GM21447 (cell line): Measurements from ENCODE around the gene TCHP.
A peak's percentile ranks its signal among the peaks of the same experiment; 100 is the strongest.
"Not testable (repeated sequence)": the region's sequence is repeated elsewhere in the genome, so short reads cannot be mapped to it uniquely, and the experiment has no call there.

ENCODE experiments used
- ATAC-seq: cut with Tn5 transposase; IDR thresholded peaks from one replicate; pipeline ENCODE4 v1.9.1; 2021; ENCODE audit not compliant: unreplicated experiment

Gene TCHP

DNA sequence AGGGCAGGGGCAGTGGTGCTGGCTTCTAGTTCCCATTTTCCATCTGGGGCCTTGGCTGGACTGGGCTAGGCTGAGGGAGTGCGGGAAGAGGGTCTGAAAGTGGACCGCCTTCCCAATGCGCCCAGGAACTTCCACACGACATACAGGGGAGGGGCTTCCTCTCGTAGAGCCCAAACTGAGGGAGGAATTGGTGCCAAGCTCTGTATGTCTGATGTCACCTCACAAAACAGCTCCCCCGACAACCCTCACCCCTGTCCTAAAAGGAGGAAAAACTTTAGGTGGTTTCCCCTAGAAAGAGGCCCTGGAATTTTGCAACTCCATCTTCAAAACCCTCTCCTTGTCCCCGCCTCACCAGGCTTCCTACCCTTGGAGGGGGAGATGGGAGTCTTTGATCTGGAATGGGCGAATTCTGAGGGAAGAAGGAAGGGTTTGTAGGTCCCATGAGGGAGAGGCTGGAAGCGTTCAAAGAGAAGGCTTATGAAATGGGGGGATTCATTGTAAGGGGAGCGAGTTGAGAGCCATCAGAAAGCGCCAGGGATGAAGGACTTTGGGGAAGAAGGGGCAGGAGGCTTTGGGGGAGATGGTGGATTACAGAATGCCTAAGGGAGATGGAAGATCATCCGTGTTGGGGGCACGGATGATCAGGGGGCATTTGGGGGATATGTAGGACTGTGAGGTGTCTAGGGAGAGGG is 20.6 kb upstream of the TCHP start:
- no peak for ATAC-seq

DNA sequence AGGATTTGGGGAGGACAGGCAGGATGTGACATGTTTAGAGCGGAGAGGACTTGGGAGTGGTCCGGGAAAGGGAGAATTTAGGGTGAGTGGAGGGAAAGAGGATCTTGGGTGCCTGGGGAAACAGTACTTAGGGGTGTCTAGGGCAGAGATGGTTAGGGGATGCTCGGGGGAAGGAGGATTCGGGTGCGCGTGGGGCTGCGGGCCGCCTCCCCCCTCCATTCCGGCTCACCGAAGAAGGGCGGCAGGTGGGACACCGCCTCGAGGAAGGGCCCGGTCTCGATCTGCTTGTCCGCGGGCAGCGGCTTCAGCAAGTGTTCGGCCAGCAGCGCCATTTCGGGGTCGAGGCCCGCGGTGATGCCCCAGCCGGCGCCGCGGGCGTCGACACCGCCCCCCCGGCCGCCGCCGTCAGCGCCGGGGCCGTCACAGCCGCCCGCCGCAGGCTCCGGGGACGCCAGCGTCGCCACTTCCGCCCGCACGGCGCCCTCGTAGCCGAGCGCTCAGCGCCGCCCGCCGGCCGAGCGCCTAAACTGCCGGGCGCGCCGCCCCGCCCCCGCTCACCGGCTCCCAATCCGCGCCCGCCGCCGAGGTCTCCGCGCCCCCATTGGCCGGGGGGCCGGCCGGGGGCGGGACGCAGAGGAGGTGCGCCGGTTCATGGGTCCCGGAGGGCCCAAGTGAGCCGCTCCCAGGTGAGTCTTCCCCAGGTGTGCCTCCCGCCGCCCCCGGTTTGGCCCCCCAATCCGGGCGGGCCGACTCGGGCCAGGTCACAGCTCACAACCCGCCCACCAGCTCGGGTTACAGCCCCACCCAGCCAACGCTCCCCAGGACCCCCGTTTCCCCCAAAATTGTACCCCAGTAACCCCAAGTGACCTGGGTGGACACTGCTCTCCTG is 19.8 kb upstream of the TCHP start, which contains the start of gene GLTP:
TSS of gene GLTP (minus strand) at position 499 of the 889 bp plus-strand sequence. CDS start at position 332, 167 bp downstream.
- ATAC-seq: peak; percentile 84

DNA sequence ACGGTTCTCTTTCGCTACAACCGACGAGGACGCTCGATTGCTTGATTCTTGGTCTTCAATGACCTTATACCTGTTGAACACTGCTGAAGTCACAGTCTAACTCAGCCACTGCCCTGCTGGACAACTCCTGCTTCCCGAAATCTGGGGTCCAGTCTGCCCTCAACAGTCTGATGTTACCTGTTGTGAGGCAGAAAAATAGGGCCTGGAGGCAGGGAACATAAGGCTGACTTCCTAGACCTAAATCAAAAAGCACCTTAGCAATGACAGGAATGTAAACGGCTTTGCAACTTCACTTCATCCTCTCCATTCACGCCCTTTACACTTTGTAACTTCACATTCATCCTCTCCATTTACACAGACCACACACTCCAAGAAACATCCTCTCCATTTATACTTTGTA is 19.1 kb upstream of the TCHP start:
- ATAC-seq: no peak

DNA sequence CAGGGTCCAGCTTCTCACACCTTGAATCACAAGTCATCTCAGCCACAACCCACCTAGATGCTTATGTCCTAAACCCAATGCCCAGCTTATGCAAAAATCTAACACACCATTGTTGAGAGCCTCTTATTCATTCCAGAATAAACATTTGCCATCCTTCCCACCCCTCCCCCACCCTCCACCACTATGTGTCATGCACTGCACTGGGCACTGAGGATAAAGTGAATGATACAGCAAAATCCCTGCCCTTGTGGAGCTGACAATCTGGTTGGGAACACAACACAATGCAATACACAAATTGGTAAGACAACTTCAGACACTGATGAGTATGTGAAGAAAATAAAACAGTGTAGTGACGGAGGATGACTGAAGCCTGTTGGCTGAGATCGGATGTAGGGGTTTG is 18.3 kb upstream of the TCHP start:
- ATAC-seq: no peak

DNA sequence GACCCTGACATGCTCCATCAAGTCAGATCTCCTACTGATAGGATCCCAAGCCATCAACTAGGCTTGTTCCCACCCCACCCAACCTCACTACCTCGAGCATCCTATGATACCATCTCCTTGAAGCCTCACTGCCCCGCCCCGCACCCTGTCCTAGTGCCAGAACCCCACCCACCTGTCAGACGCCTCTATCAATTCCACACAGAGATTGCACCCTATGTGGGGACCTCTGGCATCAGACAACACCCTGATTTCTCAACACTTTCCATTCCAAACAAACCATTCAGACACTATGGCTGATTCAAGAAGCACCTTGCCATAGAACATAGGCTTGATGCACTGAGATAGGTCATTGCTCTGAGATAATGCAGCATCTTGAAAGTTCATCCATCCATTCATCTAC is 16.6 kb upstream of the TCHP start:
- ATAC-seq: no peak

DNA sequence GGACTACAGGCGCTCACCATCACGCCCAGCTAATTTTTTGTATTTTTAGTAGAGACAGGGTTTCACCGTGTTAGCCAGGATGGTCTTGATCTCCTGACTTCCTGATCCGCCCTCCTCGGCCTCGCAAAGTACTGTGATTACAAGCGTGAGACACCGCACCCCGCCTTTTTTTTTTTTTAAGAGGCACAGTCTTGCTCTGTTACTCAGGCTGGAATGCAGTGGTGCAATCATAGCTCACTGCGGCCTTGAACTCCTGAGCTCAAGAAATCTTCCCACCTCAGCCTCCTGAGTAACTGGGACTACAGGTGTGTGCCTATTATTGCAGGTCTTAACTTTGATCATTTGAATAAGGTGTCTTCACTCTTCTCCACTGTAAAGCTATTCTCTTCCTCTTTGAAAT is 14.5 kb upstream of the TCHP start:
- ATAC-seq: no peak

DNA sequence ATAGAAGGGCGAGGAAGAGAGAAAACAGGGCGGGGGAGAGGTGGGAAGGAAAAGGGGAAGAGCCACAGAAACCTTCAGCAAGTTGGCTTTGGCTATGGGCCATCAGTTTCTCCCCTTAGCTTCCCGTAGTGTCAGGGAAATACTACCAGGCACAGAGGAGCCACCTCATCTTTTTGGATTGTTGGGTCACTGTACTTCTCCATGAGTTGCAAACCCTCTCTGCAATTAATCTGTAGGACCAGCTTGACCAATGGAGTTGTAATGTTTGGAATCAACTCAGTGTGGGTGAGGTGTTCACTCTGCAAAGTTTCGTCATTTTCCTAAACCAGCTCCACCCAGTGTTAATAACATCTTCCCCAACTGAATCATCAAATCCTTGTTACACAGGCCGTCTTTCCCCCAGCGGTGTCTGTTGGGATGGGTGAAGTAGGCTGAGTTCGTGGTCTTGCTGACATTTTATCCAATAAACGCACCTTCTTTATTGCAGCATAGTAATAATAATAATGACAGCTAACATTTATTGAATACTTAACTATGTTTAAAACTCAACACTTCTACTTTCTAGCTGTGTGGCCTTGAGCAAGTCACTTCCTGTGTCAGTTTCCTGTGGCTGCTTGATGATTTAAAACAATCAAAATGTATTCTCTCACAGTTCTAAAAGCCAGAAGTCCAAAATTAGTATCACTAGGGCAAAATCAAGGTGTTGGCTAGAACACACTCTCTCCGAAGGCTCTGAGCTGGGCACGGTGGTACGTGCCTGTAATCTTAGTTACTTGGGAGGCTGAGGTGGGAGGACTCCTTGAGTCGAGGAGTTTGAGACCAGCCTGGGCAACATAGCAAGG is 11.7 kb upstream of the TCHP start:
- peak; percentile 37 for ATAC-seq

DNA sequence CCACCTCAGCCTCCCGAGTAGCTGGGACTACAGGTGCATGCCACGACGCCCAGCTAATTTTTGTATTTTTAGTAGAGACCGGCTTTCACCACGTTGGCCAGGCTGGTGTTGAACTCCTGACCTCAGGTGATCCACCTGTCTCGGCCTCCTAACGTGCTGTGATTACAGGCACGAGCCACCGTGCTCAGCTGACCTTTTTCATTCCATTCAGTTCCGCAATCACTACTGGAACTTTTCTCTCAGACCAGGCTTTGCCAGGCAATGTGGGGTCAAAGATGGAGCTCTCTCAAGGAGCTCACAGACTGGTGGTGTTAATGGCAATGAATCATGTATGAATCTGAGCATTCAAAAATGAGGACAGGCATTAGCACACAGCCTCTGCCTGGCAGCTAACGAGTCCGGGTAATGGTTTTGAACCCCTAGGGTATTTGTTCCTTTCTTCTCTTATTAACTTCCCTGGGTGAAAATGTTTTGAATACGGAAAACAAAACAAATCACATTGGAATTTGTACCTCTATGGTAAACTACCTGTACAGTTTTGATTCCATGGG is 9.4 kb upstream of the TCHP start:
- ATAC-seq: no peak

DNA sequence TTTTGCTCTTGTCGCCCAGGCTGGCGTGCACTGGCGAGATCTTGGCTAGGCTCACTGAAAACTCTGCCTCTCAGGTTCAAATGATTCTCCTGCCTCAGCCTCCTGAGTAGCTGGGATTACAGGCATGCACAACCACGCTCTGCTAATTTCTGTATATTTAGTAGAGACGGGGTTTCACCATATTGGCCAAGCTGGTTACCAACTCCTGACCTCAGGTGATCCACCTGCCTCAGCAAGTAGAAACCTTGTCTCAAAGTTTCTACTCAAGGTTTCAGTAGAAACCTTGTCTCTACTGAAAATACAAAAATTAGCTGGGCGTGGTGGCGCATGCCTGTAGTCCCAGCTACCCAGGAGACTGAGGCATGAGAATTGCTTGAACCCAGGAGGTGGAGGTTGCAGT is 8.3 kb upstream of the TCHP start:
- ATAC-seq: not testable (repeated sequence)

DNA sequence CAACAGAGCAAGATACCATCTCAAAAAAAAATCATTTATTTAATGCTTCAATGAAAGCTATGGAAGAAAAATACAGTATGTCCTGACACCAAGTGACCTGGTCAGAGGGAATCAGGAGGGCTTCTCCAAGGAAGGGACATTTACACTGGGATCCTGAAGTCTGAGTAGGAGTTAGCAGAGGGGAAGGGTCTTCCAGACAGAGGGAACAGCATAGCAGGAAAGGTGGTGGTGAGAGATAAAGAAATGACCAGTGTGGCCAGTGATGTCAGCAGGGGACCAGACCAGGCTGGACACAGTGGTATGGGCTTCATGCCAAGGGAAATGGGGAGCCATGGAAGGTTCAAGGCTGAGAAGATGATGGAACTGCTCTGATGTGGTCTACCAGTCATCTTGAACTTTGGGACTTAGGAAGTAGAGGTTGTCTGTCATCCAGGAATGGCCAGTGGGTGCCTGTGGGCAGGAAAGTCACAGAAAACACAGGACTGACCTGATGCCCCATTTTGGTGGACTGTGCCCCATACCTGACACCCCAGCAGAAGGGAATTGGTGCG is 7.8 kb upstream of the TCHP start:
- ATAC-seq: no peak

DNA sequence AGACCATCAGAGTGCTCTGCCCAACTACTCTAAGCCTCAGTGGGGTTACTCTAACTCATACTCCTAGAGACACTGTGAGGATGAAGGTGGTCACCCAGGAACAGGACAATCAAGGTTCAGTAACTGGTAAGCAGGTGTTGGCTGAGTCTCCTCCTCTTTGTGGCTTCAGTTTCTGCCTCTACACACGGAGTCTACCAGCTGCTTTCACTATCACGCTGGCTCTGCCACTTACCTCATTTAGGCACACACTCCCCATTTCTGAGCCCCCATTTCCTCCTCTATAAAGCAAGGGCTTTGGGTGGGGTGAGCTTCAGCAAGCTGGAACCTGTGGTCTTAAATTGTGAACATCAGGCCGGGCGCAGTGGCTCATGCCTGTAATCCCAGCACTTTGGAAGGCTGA is 7.3 kb upstream of the TCHP start:
- peak; percentile 63 for ATAC-seq

DNA sequence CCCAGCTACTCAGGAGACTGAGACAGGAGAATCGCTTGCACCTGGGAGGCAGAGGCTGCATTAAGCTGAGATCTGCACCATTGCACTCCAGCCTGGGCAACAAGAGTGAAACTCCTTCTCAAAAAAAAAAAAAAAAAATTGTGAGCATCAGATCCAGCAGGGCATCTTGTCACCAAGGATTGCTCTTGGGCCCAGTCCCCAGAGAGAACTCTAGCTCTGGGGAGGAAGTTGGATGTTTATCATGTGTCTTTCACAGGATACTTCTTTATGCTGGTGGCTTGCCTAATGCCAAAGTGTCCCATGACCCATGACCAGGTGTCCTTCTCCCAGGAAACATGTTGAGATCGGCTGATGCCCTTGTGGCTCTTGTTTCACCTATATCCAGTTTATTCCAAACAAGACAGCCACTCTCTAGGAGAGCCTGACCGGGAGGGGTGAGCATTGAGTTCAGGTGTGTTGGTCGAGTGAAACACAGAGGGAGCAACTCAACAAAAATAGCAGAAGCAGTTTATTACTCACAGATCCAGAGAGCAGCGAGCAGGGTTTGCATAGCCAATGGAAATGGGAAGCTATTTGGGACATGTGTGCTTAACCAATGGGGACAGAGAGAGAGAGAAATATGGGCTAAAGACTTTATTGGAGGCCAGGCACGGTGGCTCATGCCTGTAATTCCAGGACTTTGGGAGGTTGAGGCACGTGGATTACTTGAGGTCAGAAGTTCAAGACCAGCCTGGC is 6.6 kb upstream of the TCHP start:
- ATAC-seq: peak; percentile 2

DNA sequence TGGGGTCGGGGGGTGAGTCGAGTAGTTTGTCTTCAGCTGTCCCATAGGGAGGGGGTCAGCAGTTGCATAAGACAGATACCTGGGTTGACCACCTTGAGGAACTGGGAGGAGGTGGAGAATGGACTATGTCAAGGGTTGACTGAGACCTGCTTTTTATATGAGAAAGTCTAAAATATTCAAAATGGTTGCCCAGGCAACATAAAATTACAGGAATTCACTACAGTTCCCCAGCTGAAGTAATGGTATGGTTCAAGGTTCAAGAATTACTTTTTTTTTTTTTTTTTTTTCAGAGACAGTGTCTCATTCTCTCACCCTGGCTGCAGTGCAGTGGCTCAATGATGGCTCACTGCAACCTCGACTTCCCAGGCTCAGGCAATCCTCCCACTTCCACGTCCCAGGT is 5.1 kb upstream of the TCHP start:
- ATAC-seq: no peak

DNA sequence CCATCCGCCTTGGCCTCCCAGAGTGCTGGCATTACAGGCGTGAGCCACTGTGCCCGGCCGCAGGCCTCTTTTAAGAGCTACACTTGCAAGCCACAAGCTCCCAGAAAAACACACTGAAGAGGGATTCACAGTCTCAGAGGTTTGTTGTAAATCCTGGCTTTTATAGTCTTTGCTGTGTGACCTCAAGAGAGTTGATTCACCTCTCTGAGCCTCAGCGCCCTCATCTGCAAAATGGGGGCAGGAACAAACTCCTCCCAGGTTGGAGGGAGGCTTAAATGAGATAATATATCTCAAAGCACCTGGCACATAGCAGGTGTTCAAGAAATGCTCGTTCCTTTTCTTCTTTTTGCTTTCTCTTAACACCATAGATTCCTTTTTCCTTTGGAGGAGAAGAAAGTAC is 3.9 kb upstream of the TCHP start:
- ATAC-seq: no peak

DNA sequence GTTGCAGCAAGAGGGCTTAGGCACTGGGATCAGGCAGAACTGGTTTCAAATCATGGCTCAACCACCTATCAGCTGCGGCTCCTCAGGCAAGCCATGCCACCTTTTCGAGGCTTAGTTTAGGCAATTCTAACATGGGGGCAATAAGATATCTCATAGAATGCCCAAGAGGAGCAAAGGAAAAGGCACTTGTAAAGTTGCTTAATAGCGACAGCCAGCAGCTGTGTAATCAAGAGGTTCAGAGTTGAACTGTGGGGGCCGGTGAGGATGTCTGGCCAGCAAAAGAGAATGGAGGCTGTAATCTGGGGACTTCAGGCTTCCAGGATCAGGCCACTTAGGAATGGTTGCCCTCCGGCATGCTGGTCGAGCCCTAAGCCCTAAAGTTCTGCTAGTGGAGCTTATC is 3.0 kb upstream of the TCHP start:
- ATAC-seq: no peak

DNA sequence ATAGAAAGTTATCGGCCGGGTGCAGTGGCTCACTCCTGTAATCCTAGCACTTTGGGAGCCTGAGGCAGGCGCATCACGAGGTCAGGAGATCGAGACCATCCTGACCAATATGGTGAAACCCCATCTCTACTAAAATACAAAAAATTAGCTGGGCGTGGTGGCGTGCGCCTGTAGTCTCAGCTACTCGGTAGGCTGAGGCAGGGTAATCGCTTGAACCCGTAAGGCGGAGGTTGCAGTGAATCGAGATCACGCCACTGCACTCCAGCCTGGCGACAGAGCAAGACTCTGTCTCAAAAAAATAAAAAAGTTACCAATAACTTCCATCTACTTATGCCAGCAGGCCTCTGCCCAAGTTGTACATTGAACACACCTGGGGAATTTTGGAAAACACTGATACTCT is 729 bp upstream of the TCHP start:
- ATAC-seq: not testable (repeated sequence)

DNA sequence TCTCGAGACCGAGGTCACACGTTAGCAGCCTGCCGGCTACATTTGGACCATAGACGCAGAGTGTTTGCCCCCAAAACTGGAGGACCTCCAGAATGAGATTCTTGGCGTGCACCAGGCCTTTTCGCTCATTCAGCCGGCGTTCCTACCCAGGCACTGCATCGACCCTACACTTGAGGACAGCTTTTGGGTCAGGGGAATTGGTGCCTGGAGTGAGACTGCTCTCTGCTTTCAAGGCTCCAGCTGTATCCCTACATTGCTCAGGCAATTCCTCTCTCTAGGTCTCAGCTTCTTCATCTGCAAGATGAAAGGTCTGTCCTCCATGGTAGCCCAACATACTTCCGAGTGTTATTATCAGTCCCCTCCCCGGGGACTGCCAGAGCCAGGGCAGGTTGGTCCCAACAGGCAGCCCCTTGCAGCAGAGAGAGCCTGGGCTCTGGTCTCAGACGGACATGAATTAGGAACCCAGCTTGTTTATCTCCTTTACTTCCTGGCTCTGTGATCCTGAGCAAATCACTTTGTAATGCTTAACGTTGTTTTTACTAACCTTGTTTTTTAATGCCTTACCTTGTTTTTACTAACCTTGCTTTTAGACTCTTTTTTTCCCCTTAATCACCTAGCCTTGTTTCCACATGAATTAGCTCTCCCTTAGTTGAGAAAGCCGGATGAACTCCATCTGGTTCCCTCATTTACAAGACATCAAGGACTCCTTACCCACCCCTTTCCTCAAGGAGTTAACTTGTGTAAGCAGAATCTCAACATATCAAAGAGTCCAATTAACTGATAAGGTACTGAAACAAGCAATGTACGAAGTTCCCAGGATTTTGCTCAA is 892 bp downstream of the TCHP start:
- no peak for ATAC-seq

DNA sequence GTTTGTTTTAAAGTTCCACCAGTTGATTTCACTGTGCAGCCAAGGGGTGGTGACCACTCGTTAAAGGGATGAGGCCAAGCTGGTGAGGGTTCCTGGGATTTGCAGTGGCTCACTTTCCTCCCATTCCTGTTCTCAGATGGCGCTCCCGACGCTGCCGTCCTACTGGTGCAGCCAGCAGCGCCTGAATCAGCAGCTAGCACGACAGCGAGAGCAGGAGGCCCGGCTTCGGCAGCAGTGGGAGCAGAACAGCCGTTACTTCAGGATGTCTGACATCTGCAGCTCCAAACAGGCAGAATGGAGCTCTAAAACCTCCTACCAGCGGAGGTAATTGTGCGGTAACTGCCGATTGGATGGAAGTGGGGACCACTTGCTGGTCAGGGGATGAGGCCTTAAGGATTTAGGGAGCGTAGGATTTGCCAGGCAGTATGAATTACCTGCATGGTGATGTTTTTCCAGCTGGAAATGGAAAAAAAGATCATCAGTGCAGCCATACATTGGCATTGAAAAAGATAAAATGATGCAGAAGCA is 2.9 kb downstream of the TCHP start:
- ATAC-seq: no peak

DNA sequence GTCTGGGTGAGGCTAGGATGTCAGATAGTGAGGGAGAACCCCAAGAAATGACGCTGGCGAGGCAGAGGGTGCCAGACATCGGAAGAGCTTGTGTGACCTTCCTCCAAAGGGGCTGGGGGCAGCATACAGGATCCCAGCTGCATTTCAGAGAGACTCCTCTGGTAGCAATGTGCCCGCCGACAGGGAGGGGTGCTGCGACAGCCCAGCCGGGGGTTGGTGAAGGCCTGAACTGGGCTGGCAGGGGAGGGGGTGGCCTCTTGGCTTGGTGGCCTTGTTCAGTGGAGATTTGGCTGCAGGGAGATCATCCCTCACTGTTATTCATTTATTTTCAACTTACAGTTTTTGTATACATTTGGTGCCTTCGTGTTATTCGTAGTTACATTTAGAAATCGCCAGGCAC is 5.2 kb downstream of the TCHP start:
- ATAC-seq: no peak
